Neural cell (in vitro differentiated cells): ENCODE results near the gene TAF10. TPM values are rescaled to one million over a fixed set of nuclear protein-coding genes. Genes with fewer than 3 reads are reported as not detected.

Experiments
- H2AFZ ChIP-seq: fragments of 200-600, 300-800 bp; sonication (generic), shearing (Covaris generic); 2 replicates; pipeline ENCODE4 v1.6.0; 2014; ENCODE audit warnings: low read depth, mild to moderate bottlenecking, antibody characterized with exemption, low read length, moderate library complexity
- H3F3A ChIP-seq: fragments of 200-600 bp; shearing (Covaris generic); 2 replicates; pipeline ENCODE4 v1.6.1; 2016; ENCODE audit warnings: mild to moderate bottlenecking, moderate library complexity, mixed read lengths, antibody characterized with exemption, low read length; ENCODE audit not compliant: insufficient read depth, poor library complexity, severe bottlenecking
- H3K27ac ChIP-seq: fragments of 200-600, 300-800 bp; sonication (generic), shearing (Covaris generic); 2 replicates; pipeline ENCODE4 v1.5.1; 2014; ENCODE audit warnings: mild to moderate bottlenecking, low read length, moderate library complexity
- H3K27me3 ChIP-seq: fragments of 300-800, 200-600 bp; sonication (generic), shearing (Covaris generic); 2 replicates; pipeline ENCODE4 v1.6.0; 2014; ENCODE audit warnings: mild to moderate bottlenecking, low read depth, low read length, moderate library complexity; ENCODE audit not compliant: insufficient read depth
- H3K36me3 ChIP-seq: fragments of 300-800, 200-600 bp; sonication (generic), shearing (Covaris generic); 2 replicates; pipeline ENCODE4 v1.5.1; 2014; ENCODE audit warnings: mild to moderate bottlenecking, antibody characterized with exemption, low read length, moderate library complexity; ENCODE audit not compliant: insufficient read depth
- H3K4me2 ChIP-seq: fragments of 300-800, 200-600 bp; sonication (generic), shearing (Covaris generic); 2 replicates; pipeline ENCODE4 v1.6.0; 2014; ENCODE audit warnings: mild to moderate bottlenecking, low read length
- H3K4me3 ChIP-seq: fragments of 300-800, 200-600 bp; sonication (generic), shearing (Covaris generic); 2 replicates; pipeline ENCODE4 v1.5.1; 2014; ENCODE audit warnings: mild to moderate bottlenecking, low read length, moderate library complexity
- H3K79me2 ChIP-seq: fragments of 200-600 bp; shearing (Covaris generic); replicated peaks from 2 replicates; pipeline ENCODE4 v1.6.0; 2014; ENCODE audit warnings: mild to moderate bottlenecking, low read length, moderate library complexity; ENCODE audit not compliant: insufficient read depth
- H3K9ac ChIP-seq: fragments of 300-800, 200-600 bp; sonication (generic), shearing (Covaris generic); 2 replicates; pipeline ENCODE4 v1.6.1; 2016; ENCODE audit warnings: mild to moderate bottlenecking, low read length, mixed read lengths
- H3K9me2 ChIP-seq: fragments of 200-600 bp; shearing (Covaris generic); 2 replicates; pipeline ENCODE4 v1.6.1; 2016; ENCODE audit warnings: mild to moderate bottlenecking, low read length, mixed read lengths; ENCODE audit not compliant: insufficient read depth
- H3K9me3 ChIP-seq: fragments of 200-600, 300-800 bp; sonication (generic), shearing (Covaris generic); 2 replicates; pipeline ENCODE4 v1.6.1; 2016; ENCODE audit warnings: mild to moderate bottlenecking, mixed run types, low read length, moderate library complexity, mixed read lengths
- H4K20me1 ChIP-seq: fragments of 200-600 bp; shearing (Covaris generic); 2 replicates; pipeline ENCODE4 v1.6.1; 2016; ENCODE audit warnings: mild to moderate bottlenecking, mixed run types; ENCODE audit not compliant: insufficient read depth
- EP300 ChIP-seq: fragments of 450-650 bp; conservative IDR thresholded peaks from 2 replicates; pipeline ENCODE4 v1.6.1; 2014; ENCODE audit warnings: antibody characterized with exemption, mild to moderate bottlenecking, moderate library complexity; ENCODE audit not compliant: poor library complexity, severe bottlenecking
- EZH2 ChIP-seq: fragments of 200-600, 300-800 bp; shearing (Covaris generic), sonication (generic); IDR thresholded peaks from 2 replicates; pipeline ENCODE4 v1.6.1; 2014; ENCODE audit warnings: antibody characterized with exemption, low read length, borderline replicate concordance, mild to moderate bottlenecking; ENCODE audit not compliant: insufficient read depth, poor library complexity, severe bottlenecking
- POLR2AphosphoS5 ChIP-seq: IDR thresholded peaks from 2 replicates; pipeline ENCODE4 v1.6.1; 2012
- RAD21 ChIP-seq: fragments of 450-650 bp; conservative IDR thresholded peaks from 2 replicates; pipeline ENCODE4 v1.6.1; 2014; ENCODE audit warnings: antibody characterized with exemption, mild to moderate bottlenecking, moderate library complexity
- TAF1 ChIP-seq: IDR thresholded peaks from 2 replicates; pipeline ENCODE4 v1.6.1; 2012; ENCODE audit warnings: low read depth
- polyA plus RNA-seq: library from polyadenylated mRNA; depleted of rRNA; stranded (reverse); fragments of >200 nt; gene quantifications from 2 replicates; pipeline ENCODE4 v1.2.3, GENCODE V29; 2014
- TF ChIP-seq, protein P1 (sequence below): fragments of 450-650 bp; IDR thresholded peaks from 2 replicates; pipeline ENCODE4 v1.5.1; 2014; ENCODE audit warnings: antibody characterized with exemption, mild to moderate bottlenecking, moderate library complexity; ENCODE audit not compliant: poor library complexity, severe bottlenecking
- TF ChIP-seq, protein P2 (sequence below): IDR thresholded peaks from 2 replicates; pipeline ENCODE4 v1.6.1; 2012; ENCODE audit warnings: borderline replicate concordance

TAF10 gene
- polyA plus RNA-seq, 1 donor from 2014 or later, result 39.7 TPM

DNA sequence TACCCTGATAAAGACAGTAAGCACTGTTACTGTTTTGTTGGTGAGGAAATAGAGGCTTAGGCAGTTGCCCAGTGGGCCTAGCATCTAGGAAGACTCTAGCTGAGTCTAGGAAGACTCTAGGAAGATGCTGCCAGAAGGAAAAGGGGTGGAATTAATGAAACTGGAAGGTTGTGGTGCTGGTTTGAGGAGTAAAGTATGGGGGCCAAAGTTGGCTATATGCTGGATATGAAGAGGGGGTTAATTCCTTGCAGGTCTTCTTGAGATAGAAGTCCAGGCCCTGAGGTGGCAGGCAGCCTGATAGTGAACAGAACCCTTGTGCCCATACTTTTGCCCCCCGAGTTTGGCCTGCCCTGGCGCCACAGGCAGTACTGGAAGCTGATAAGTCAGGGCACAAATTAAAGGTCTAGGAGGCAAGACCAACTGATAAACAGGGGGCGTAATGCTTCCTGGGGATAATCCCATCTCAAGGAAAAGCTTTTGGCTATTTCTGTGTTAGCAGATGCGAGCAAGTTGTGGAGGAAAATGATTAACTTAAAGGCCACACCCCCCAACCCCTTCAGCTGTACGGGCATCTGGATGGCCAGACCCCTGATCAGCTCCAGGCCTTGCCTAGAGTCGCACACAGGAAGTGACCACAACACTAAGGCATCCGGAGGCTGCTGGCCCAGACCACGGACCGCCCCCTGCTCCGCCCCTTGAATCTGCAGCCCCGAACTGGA lies 5.4 kb downstream of the TAF10 start:
- no peak overlapping the region for H3K27ac ChIP-seq
- peaks cover 5% of the 10 kb centered on the region for H3F3A ChIP-seq
- H3K36me3 ChIP-seq, result no peaks in the 10 kb centered on the region
- H3K9ac ChIP-seq, result no peak overlapping the region
- H3K27me3 ChIP-seq, result no peaks in the 10 kb centered on the region
- H3K4me3 ChIP-seq, result peak overlapping the region; percentile 19
- H3K4me2 ChIP-seq, result no peak overlapping the region
- H2AFZ ChIP-seq, result no peak overlapping the region
- no peaks in the 10 kb centered on the region for H4K20me1 ChIP-seq
- TF ChIP-seq, protein P1, sequence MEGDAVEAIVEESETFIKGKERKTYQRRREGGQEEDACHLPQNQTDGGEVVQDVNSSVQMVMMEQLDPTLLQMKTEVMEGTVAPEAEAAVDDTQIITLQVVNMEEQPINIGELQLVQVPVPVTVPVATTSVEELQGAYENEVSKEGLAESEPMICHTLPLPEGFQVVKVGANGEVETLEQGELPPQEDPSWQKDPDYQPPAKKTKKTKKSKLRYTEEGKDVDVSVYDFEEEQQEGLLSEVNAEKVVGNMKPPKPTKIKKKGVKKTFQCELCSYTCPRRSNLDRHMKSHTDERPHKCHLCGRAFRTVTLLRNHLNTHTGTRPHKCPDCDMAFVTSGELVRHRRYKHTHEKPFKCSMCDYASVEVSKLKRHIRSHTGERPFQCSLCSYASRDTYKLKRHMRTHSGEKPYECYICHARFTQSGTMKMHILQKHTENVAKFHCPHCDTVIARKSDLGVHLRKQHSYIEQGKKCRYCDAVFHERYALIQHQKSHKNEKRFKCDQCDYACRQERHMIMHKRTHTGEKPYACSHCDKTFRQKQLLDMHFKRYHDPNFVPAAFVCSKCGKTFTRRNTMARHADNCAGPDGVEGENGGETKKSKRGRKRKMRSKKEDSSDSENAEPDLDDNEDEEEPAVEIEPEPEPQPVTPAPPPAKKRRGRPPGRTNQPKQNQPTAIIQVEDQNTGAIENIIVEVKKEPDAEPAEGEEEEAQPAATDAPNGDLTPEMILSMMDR, result no peak
- TF ChIP-seq, protein P2, sequence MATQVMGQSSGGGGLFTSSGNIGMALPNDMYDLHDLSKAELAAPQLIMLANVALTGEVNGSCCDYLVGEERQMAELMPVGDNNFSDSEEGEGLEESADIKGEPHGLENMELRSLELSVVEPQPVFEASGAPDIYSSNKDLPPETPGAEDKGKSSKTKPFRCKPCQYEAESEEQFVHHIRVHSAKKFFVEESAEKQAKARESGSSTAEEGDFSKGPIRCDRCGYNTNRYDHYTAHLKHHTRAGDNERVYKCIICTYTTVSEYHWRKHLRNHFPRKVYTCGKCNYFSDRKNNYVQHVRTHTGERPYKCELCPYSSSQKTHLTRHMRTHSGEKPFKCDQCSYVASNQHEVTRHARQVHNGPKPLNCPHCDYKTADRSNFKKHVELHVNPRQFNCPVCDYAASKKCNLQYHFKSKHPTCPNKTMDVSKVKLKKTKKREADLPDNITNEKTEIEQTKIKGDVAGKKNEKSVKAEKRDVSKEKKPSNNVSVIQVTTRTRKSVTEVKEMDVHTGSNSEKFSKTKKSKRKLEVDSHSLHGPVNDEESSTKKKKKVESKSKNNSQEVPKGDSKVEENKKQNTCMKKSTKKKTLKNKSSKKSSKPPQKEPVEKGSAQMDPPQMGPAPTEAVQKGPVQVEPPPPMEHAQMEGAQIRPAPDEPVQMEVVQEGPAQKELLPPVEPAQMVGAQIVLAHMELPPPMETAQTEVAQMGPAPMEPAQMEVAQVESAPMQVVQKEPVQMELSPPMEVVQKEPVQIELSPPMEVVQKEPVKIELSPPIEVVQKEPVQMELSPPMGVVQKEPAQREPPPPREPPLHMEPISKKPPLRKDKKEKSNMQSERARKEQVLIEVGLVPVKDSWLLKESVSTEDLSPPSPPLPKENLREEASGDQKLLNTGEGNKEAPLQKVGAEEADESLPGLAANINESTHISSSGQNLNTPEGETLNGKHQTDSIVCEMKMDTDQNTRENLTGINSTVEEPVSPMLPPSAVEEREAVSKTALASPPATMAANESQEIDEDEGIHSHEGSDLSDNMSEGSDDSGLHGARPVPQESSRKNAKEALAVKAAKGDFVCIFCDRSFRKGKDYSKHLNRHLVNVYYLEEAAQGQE, result no peak
- TF ChIP-seq TAF1 (no peak), EZH2 (no peak)
- H3K9me3 ChIP-seq, result no peaks in the 10 kb centered on the region
- H3K9me2 ChIP-seq, result no peaks in the 10 kb centered on the region
- H3K79me2 ChIP-seq, result peaks cover 47% of the 10 kb centered on the region

DNA sequence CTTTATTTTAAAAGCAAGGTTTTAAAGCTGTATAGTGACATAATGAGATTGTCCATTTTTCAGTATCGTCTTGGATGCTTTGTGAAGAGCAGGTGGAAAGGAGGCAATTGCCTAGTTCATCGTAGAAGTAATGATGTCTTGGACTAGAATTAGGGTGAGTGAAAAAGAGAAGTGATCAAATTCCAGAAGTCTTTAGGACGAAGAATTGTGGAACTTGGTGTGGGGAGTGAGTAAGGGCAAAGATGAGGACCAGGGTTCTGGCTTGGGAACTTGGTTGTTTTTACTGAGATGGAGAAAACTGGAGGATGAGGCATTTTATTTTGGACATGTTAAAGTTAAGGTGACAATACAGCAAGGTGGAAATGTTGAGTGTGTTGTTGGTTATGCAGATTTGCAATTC lies 7.2 kb downstream of the TAF10 start:
- H3K27ac ChIP-seq, result peak overlapping the region; percentile 69
- H3K4me2 ChIP-seq, result peak overlapping the region; percentile 90
- TF ChIP-seq, protein P2, result no peak
- TF ChIP-seq RAD21, result no peak
- TF ChIP-seq POLR2AphosphoS5, result no peak
- no peak for TF ChIP-seq EP300
- no peak for TF ChIP-seq EZH2
- no peaks in the 10 kb centered on the region for H3K27me3 ChIP-seq
- H3K9ac ChIP-seq, result peak overlapping the region; percentile 72
- peaks cover 39% of the 10 kb centered on the region for H3K79me2 ChIP-seq
- H3K36me3 ChIP-seq, result no peaks in the 10 kb centered on the region
- H3K9me3 ChIP-seq, result no peaks in the 10 kb centered on the region
- H3F3A ChIP-seq, result peaks cover 5% of the 10 kb centered on the region
- no peak overlapping the region for H2AFZ ChIP-seq
- no peaks in the 10 kb centered on the region for H3K9me2 ChIP-seq
- no peaks in the 10 kb centered on the region for H4K20me1 ChIP-seq
- H3K4me3 ChIP-seq, result peak overlapping the region; percentile 86
